Measurements from ENCODE around the gene FBRSL1. TPM values are rescaled to one million over a fixed set of nuclear protein-coding genes. Genes with fewer than 3 reads are reported as not detected.

FBRSL1 gene
- total RNA-seq, 1 experiment from 2014 or later, result 96.1 TPM

DNA sequence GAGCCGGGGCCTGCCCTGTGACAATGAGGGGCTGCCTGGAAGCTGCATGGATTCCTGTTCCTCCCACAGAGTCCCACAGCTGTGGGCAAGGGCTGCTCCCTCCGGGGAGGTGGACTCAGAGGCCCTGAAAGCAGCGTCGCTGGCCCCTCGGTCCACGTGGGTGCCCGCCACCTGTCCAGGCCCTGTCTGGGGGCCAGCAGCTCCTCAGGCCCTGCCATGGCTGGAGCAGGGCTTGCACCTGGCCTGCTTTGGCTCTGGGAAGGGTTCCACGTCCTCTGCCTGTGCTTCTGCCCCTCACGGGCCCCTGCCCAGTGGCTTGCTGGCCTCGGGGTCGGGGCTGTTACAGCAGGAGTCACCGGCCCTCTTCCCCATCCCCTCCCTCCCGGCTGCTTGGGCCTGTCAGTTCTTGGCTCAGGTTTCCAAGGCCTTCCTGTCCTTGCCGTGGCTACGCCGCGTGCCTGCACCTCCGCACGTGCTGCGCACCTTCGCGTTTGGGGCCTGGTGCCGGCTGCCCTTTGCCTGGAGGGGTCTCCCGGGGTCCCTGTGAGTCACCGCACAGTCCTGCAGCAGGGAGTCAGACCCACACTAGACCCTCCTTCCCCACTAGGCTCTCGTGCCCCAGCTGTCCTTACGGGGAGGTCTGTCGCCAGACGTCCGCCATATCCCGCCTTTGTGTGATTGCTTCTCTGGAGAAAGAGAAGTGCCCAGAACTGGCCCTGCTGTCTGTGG lies 5.8 kb downstream of the FBRSL1 start:
- no TSS peak for BruUV-seq (replicated peaks)
- Mint-ChIP-seq H3K9me3 (ENCODE audit: unreplicated experiment) (no peaks in the 10 kb centered on the region), H3K27ac (ENCODE audit: unreplicated experiment) (peak overlapping the region; percentile 84), H3K4me1 (ENCODE audit: low read depth, unreplicated experiment) (peaks cover 8% of the 10 kb centered on the region), H3K27me3 (ENCODE audit: insufficient read depth, unreplicated experiment) (no peaks in the 10 kb centered on the region), H3K4me3 (ENCODE audit: unreplicated experiment) (no peak overlapping the region), H3K36me3 (ENCODE audit: insufficient read depth, unreplicated experiment) (peaks cover 27% of the 10 kb centered on the region)
- Histone ChIP-seq H3K9me3 (no peaks in the 10 kb centered on the region), H3K36me3 (ENCODE audit: control insufficient read depth, insufficient read depth, low read length) (no peaks in the 10 kb centered on the region), H3K4me1 (peaks cover 49% of the 10 kb centered on the region), H3K27me3 (replicated peaks; ENCODE audit: control insufficient read depth, insufficient read depth, low read length) (no peaks in the 10 kb centered on the region), H3K4me3 (ENCODE audit: low read depth, low read length) (no peak overlapping the region)
- TF ChIP-seq, protein P1, sequence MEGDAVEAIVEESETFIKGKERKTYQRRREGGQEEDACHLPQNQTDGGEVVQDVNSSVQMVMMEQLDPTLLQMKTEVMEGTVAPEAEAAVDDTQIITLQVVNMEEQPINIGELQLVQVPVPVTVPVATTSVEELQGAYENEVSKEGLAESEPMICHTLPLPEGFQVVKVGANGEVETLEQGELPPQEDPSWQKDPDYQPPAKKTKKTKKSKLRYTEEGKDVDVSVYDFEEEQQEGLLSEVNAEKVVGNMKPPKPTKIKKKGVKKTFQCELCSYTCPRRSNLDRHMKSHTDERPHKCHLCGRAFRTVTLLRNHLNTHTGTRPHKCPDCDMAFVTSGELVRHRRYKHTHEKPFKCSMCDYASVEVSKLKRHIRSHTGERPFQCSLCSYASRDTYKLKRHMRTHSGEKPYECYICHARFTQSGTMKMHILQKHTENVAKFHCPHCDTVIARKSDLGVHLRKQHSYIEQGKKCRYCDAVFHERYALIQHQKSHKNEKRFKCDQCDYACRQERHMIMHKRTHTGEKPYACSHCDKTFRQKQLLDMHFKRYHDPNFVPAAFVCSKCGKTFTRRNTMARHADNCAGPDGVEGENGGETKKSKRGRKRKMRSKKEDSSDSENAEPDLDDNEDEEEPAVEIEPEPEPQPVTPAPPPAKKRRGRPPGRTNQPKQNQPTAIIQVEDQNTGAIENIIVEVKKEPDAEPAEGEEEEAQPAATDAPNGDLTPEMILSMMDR (IDR thresholded peaks at IDR 0.05; ENCODE audit: insufficient read depth in 1 of 2, low read depth in 1 of 2, low read length in 1 of 2, severe bottlenecking in 1 of 2, unreplicated experiment in 1 of 2), result no peak
- CTCF ChIA-PET, result no interaction called here
- intact Hi-C loops (cut with micrococcal nuclease; ENCODE audit: unreplicated experiment), result no loop called here
- POLR2A ChIA-PET, result no interaction called here
- no peak for DNase-seq

DNA sequence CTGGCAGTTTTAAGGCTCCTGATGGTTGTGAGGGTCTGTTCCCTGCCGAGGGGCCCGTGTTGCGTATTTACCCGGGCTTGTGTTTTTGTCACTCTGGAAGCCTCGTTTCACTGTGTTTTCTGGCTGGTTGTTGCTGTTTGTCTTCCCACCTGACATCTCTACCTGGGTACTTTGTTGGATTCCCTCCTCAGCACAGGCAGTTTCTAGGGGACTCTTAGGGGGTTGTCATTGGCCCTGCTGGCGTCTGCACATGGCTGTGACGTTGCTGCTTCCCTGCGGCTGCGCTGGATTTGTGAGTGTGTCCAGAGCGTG lies 6.4 kb downstream of the FBRSL1 start:
- peaks cover 8% of the 10 kb centered on the region for H3K4me1 Mint-ChIP-seq (ENCODE audit: low read depth, unreplicated experiment)
- BruUV-seq (replicated peaks), result no TSS peak
- H3K4me3 ChIP-seq (ENCODE audit: low read depth, low read length), result no peak overlapping the region
- H3K36me3 ChIP-seq (ENCODE audit: control insufficient read depth, insufficient read depth, low read length), result no peaks in the 10 kb centered on the region
- ChIA-PET POLR2A (no interaction called here), CTCF (no interaction called here)
- no peaks in the 10 kb centered on the region for H3K9me3 ChIP-seq
- H3K4me3 Mint-ChIP-seq (ENCODE audit: unreplicated experiment), result no peak overlapping the region
- no peaks in the 10 kb centered on the region for H3K27me3 ChIP-seq (replicated peaks; ENCODE audit: control insufficient read depth, insufficient read depth, low read length)
- no peak overlapping the region for H3K27ac Mint-ChIP-seq (ENCODE audit: unreplicated experiment)
- intact Hi-C loops (cut with micrococcal nuclease; ENCODE audit: unreplicated experiment), result no loop called here
- TF ChIP-seq, protein P1 (IDR thresholded peaks at IDR 0.05; ENCODE audit: insufficient read depth in 1 of 2, low read depth in 1 of 2, low read length in 1 of 2, severe bottlenecking in 1 of 2, unreplicated experiment in 1 of 2), result no peak
- peaks cover 27% of the 10 kb centered on the region for H3K36me3 Mint-ChIP-seq (ENCODE audit: insufficient read depth, unreplicated experiment)
- no peak for DNase-seq
- H3K4me1 ChIP-seq, result peaks cover 48% of the 10 kb centered on the region
- no peaks in the 10 kb centered on the region for H3K27me3 Mint-ChIP-seq (ENCODE audit: insufficient read depth, unreplicated experiment)
- no peaks in the 10 kb centered on the region for H3K9me3 Mint-ChIP-seq (ENCODE audit: unreplicated experiment)

DNA sequence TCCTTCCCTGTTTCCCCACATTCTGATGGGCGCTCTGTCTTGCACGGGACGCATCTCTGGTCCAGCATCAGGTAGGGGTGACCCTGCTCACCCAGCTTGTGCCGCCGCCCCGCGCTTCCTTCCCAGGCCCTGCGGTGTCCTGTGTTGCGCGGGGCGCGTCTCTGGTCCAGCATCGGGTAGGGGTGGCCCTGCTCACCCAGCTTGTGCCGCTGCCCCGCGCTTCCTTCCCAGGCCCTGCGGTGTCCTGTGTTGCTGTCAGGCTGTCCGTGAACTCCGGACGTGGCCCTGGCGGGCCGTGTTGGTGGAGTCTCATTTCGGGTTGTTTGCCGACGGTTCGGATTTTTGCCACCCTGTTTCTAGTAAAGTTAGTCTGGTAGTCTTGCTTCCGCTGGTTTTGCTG lies 6.8 kb downstream of the FBRSL1 start:
- no peaks in the 10 kb centered on the region for H3K27me3 Mint-ChIP-seq (ENCODE audit: insufficient read depth, unreplicated experiment)

More for the DNA sequence above, 6.8 kb downstream of the FBRSL1 start:
- no peak overlapping the region for H3K27ac Mint-ChIP-seq (ENCODE audit: unreplicated experiment)
- H3K4me3 ChIP-seq (ENCODE audit: low read depth, low read length), result no peak overlapping the region
- intact Hi-C loops (cut with micrococcal nuclease; ENCODE audit: unreplicated experiment), result no loop called here
- no peak overlapping the region for H3K4me3 Mint-ChIP-seq (ENCODE audit: unreplicated experiment)
- BruUV-seq (replicated peaks), result no TSS peak
- POLR2A ChIA-PET, result no interaction called here
- no peaks in the 10 kb centered on the region for H3K9me3 Mint-ChIP-seq (ENCODE audit: unreplicated experiment)
- H3K4me1 ChIP-seq, result peaks cover 44% of the 10 kb centered on the region
- H3K27me3 ChIP-seq (replicated peaks; ENCODE audit: control insufficient read depth, insufficient read depth, low read length), result no peaks in the 10 kb centered on the region
- no peaks in the 10 kb centered on the region for H3K9me3 ChIP-seq
- CTCF ChIA-PET, result no interaction called here
- H3K4me1 Mint-ChIP-seq (ENCODE audit: low read depth, unreplicated experiment), result peaks cover 8% of the 10 kb centered on the region
- no peak for DNase-seq
- no peaks in the 10 kb centered on the region for H3K36me3 ChIP-seq (ENCODE audit: control insufficient read depth, insufficient read depth, low read length)
- H3K36me3 Mint-ChIP-seq (ENCODE audit: insufficient read depth, unreplicated experiment), result peaks cover 27% of the 10 kb centered on the region
- TF ChIP-seq, protein P1 (IDR thresholded peaks at IDR 0.05; ENCODE audit: insufficient read depth in 1 of 2, low read depth in 1 of 2, low read length in 1 of 2, severe bottlenecking in 1 of 2, unreplicated experiment in 1 of 2), result no peak

All from Caco-2 (cell line).